Testis (tissue), 2 donors: ENCODE results near the gene MAML2.

Experiments used
- CTCF ChIP-seq, 3 experiments: fragments of 450-650 bp in 2 of 3; fragments of 200-600 bp in 1 of 3; sonication (generic) in 1 of 3; IDR thresholded peaks; one replicate each; pipeline ENCODE4 v1.5.1; 2016 to 2019; ENCODE audit warnings: antibody characterized with exemption in 3 of 3, mild to moderate bottlenecking in 2 of 3, moderate library complexity in 1 of 3
- POLR2A ChIP-seq: fragments of 450-650 bp; IDR thresholded peaks from one replicate; pipeline ENCODE4 v1.6.1; 2017; ENCODE audit warnings: antibody characterized with exemption, mild to moderate bottlenecking, moderate library complexity

DNA sequence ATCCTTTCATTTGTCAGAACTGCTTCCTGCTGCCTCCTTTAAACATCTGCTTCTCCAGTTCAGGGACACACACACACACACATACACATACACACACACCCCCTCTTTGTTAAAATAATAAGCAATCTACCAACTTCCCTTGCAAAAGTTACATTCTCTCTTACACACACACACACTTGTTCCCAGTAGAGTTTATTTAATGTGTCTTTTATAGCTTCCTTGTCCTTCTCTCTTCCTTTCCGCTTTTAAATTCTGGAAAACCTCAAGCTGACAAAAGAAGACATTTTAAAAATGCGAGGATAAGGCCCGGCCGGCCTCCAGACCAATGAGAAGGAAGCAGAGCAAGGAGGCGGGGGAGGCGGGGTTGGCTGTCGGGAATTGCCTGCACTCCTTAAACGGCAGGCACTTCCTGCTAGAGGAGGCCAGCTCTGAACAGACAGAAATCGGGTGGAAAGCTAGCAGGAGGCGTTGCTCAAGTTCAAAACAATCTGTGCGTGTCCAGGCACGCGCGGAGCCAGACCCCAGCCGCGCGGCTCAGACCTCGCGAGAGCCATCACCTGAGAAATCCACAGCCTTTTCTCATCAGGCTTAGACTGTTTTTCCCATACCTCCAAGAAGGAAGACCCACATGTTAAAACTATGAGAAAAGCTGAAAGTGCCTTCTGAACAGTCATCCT, 99.9 kb downstream of the MAML2 start:
- TF ChIP-seq CTCF (IDR thresholded peaks at IDR 0.05) (no peak), POLR2A (no peak)
